GM12875 (cell line): ENCODE measurements around the gene TSPOAP1.

ENCODE experiments used
- H3K4me3 ChIP-seq: one replicate; pipeline ENCODE4 v1.5.1; 2011; ENCODE audit warnings: low read depth, low read length, control low read depth
- CTCF ChIP-seq: IDR thresholded peaks from 2 replicates; pipeline ENCODE4 v1.5.1; 2011; ENCODE audit warnings: low read depth, mild to moderate bottlenecking, control low read depth, inconsistent platforms, low read length, moderate library complexity, borderline replicate concordance; ENCODE audit not compliant: insufficient read depth

TSPOAP1 gene

DNA sequence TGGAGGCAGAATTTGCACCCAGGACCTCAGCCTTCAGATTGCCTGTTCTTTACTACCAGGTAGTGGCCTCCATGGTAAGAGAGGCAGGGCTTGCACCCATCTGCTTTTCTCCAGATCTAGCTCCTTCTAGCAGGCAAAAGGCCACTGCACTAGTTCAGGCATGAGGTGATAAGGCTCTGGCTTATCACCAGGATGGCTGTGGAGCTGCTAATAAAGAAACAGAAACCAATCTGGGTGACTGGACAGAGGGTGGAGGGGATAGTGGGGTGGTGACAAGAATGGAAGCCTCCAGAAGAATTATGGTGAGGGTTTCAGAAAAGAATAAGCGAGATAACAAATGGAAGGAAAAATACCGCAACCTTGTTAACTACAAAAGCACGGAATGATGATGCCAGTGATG is 38.9 kb upstream of the TSPOAP1 start:
- H3K4me3 ChIP-seq, result no peak overlapping the region
- no peak for TF ChIP-seq CTCF

- TF ChIP-seq CTCF, result no peak
- no peak overlapping the region for H3K4me3 ChIP-seq
Observed at GRCh38 chr17:58365980-58366595, 37.5 kb upstream of the TSPOAP1 start.

DNA sequence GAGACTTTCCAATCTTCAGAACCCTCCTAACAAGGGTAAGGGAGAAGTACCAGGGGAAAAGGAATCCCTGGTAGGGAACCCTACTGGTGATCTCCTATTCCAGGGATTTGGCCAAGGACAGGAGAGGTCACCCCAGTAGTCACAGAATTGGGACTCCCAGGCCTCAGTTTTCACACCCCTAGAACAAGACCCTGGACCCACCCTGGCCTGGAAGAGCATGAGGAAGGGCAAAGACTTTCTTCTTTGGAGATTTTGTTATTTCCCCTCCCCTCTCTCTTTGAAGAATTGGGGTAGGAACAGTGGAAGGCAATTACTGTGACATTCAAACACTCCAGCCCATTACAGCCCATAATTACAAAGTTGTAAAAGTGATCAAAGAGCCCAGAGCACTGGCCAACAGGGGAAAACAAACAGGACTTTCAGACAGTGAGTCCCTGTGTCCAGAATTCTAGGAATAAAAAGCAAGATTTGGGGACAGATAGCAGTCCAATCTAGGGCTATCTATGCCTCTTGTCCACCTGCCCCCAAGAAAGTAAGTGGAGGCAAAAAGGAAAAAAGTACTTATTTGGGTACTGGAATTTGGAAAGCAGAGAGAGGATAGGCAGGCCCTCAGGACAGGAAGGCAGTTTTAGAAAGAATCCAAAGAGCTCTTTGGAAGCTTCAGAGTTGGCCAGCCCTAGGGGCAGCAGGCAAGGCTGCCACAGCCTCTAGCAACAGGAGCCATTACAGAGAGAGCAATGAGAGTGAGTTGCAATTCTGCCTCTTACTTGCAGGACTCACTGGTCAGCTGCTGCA is 36.8 kb upstream of the TSPOAP1 start:
- no peak for TF ChIP-seq CTCF

GRCh38 chr17:58364270-58364942 is 35.8 kb upstream of the TSPOAP1 start:
- TF ChIP-seq CTCF, result no peak
- H3K4me3 ChIP-seq, result no peak overlapping the region

More for the DNA sequence above, 36.8 kb upstream of the TSPOAP1 start:
- no peak overlapping the region for H3K4me3 ChIP-seq

- TF ChIP-seq CTCF, result no peak
- no peak overlapping the region for H3K4me3 ChIP-seq
Observed at GRCh38 chr17:58363457-58364185, 35.0 kb upstream of the TSPOAP1 start.

DNA sequence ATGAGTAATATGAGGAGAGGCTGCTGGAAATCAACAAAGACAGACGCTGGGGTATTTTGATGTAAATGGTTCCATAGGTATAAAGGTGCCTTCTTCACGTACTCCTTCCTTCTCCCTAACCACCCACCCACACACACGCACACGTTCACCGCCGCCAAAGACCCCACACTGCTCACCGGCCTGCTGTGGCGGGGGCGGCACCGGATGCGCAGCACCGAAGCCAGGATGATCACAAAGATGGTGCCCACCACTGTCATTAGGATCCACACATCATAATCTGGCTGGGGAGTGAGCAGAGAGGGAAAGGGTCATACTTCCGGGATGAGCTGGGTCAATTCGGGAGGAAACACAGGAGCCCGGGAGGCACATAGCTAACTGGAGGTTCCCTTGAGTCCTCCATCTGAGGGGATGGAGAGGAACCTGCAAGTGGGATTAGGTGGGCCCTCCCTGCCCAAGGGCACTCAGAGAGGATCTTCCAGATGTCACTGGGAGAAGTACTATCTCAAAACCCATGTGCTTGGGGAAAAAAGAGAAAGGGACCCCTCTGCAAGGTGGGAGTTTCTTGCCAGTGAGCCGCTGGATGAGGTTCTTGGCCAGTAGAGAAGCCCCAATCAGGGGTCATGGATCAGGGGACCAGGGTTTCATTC is 33.9 kb upstream of the TSPOAP1 start:
- TF ChIP-seq CTCF, result no peak
- no peak overlapping the region for H3K4me3 ChIP-seq
